AG10803 (cell line): ENCODE data around the gene TMCC1.

Experiments used
- DNase-seq: peaks from one replicate; pipeline ENCODE4 v3.0.0; 2010; ENCODE audit warnings: low read depth
- H3K4me3 ChIP-seq: 2 replicates; pipeline ENCODE4 v1.5.1; 2011; ENCODE audit warnings: mild to moderate bottlenecking, low read length, control low read depth
- TF ChIP-seq, protein P1 (sequence below): conservative IDR thresholded peaks from 2 replicates; pipeline ENCODE4 v1.5.1; 2011; ENCODE audit warnings: mild to moderate bottlenecking, low read length, control low read depth, inconsistent platforms

Gene TMCC1

DNA sequence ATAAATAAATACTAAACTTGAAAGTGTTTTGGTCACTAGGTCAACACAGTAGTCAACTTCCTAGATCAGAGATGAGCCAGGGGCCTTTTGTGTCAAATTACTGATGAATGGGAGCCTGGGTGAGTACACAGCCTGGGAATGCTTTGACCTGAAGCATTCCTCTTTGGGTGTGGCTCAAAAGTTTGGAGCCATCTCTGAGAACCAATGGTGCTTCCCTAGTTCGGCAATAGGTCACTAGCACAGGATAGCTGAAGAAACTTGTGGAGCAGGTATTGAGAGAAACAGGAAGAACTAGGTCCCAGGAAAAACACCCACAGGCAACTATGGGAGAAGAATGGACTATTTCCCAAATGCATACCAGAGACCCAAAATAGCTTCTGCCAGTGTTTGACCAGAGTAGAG is 230.5 kb downstream of the TMCC1 start:
- DNase-seq, result peak; percentile 54
- TF ChIP-seq, protein P1, sequence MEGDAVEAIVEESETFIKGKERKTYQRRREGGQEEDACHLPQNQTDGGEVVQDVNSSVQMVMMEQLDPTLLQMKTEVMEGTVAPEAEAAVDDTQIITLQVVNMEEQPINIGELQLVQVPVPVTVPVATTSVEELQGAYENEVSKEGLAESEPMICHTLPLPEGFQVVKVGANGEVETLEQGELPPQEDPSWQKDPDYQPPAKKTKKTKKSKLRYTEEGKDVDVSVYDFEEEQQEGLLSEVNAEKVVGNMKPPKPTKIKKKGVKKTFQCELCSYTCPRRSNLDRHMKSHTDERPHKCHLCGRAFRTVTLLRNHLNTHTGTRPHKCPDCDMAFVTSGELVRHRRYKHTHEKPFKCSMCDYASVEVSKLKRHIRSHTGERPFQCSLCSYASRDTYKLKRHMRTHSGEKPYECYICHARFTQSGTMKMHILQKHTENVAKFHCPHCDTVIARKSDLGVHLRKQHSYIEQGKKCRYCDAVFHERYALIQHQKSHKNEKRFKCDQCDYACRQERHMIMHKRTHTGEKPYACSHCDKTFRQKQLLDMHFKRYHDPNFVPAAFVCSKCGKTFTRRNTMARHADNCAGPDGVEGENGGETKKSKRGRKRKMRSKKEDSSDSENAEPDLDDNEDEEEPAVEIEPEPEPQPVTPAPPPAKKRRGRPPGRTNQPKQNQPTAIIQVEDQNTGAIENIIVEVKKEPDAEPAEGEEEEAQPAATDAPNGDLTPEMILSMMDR, result no peak
- H3K4me3 ChIP-seq, result no peak overlapping the region

DNA sequence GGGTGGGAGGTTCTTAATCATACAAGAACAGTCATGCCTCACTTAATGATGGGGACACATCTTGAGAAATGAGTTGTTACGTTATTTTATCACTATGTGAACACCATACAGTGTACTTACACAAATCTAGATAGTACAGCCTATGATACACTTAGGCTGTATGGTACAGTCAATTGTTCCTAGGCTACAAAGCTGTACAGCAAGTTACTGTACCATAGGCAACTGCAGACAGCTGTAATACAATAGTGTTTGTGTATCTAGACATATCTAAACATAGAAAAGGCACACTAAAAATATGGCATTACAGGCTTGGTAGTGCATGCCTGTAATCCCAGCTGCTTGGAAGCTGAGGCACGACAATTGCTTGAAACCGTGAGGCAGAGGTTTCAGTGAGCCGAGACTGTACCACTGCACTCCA is 231.3 kb downstream of the TMCC1 start:
- TF ChIP-seq, protein P1, result no peak
- no peak overlapping the region for H3K4me3 ChIP-seq
- no peak for DNase-seq

DNA sequence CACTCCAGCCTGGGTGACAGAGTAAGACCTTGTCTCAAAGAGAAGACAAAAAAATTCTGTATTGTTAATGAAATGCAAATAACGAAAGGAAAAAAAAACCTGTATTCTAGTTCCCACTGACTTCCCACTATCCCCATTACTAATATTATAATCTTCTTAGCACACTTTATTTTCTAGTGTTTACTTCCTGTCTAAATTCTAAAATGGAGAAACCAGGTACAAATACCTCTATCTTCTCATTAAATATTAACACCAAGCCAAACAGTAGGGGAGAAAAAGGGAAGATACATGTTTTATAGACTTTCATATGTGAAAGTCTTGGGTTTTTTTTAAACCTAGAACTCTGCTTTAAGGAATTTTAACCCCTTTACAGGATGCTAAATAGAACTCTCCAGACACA is 231.7 kb downstream of the TMCC1 start:
- no peak overlapping the region for H3K4me3 ChIP-seq
- TF ChIP-seq, protein P1, result no peak
- DNase-seq, result no peak

DNA sequence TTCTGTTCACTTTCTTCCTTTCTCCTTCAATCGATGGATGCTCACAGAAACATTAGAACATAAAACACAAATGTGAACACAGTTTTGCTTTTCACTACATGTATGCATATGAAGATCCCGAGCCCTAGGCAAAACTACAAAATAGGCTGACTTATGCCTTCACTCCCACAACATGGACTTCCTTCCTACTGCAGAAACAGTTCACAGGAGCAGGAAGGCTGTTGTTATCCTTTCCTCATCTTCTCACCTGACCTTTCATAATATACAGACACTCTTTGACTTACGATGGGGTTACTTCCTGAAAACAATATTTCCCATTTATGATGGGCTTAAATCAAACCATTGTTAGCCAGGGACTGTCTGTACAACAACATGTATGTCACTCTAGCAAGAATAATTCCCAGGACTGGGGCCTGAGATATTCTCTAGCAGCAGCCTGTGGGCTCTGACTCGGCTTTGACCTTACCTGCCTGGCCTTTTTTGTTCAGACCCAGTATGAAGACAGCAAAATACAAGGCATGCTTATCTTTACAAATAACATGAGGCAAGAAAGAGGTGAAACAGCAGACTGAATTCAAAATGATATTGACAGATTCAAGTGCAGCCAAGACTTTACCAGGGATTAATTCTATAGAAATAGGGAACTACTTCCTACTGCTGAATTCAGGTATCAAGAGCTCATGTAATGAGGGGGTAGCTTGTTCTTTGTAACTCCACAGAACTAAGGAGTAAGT is 235.2 kb downstream of the TMCC1 start:
- no peak for DNase-seq
- no peak overlapping the region for H3K4me3 ChIP-seq
- TF ChIP-seq, protein P1, result no peak

DNA sequence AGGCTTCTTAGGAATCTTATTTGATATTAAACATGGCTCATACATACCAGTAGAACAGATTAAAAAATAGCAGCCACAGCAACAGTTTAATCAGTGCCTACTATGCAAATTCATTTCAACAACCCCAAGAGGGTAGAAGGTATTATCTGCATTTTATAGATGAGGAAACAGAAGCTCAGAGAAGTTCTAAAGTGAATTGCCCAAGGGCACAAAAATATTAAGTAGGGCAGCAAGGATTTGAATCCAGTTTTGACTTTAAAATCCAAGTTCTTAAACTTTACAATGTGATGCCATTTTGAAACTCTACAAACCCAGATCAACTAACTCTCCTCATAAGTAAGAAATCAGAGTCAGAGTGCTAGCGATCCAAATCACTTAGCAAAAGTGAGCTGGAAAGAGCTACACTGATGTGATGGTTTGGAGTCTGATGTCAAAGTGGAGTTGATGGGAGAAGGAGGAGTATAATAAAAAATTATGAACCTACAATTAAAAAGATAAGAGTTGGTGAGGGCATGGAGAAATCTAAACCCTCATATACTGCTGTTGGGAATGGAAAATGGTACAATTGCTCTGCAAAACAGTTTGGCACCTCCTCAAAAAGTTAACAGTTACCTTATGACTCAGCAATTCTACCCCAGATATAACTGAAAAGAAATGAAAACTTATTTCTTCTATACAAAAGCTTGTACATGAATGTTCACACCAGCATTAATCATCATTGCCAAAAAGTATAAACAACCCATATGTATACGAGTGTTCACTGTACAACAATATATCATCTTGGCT is 236.1 kb downstream of the TMCC1 start:
- DNase-seq, result peak; percentile 37
- TF ChIP-seq, protein P1, result no peak
- no peak overlapping the region for H3K4me3 ChIP-seq

DNA sequence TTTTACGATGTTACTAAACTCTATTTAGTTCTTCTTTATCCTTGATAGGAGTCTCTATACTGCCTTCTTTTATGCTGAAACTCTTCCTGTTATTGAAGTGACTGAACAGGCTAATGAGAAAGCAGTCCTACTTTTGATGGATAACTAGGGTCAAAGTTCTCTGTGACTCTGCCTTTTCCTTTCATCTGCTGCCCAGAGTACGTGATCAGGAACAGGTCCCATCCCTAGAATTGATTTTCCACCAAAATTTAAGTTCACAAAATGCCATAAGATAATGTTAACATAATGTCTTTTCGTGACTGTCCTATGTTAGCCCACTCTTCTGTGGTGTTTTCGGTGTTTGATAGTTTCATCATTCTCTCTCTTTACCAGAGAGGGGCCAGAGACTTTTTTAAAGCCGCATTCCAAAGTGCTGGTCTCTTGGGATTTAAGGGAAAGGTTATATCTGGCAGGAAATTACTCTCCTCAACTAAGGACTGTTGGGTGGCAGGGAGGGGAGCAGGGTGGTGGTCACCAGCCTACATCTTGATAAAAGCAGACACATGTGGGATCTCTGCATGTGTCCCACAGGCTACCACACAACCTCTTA is 236.8 kb downstream of the TMCC1 start:
- TF ChIP-seq, protein P1, result no peak
- no peak for DNase-seq
- H3K4me3 ChIP-seq, result no peak overlapping the region
